ENCODE measurements around the gene NAA50.

NAA50 gene

GRCh38 chr3:113736548-113737089 is 9.4 kb downstream of the NAA50 start:
- no peak overlapping the region for H3K27ac ChIP-seq (ENCODE audit: low read length)
- peaks cover 16% of the 10 kb centered on the region for H3K4me1 ChIP-seq (ENCODE audit: control insufficient read depth, low read depth, low read length)
- no peak overlapping the region for H3K9ac ChIP-seq (ENCODE audit: low read length)
- H3K9me3 ChIP-seq (ENCODE audit: control insufficient read depth, low read depth, low read length), result no peaks in the 10 kb centered on the region
- H3K4me3 ChIP-seq (ENCODE audit: low read length), result no peak overlapping the region
- H3K36me3 ChIP-seq (ENCODE audit: control insufficient read depth, low read depth, low read length), result peaks cover 7% of the 10 kb centered on the region
- H3K27me3 ChIP-seq (ENCODE audit: control insufficient read depth, insufficient read depth, low read length), result no peaks in the 10 kb centered on the region

GRCh38 chr3:113731694-113732093 is 14.4 kb downstream of the NAA50 start:
- H3K27ac ChIP-seq (ENCODE audit: low read length), result no peak overlapping the region
- H3K4me3 ChIP-seq (ENCODE audit: low read length), result no peak overlapping the region
- no peaks in the 10 kb centered on the region for H3K27me3 ChIP-seq (ENCODE audit: control insufficient read depth, insufficient read depth, low read length)
- H3K9me3 ChIP-seq (ENCODE audit: control insufficient read depth, low read depth, low read length), result no peaks in the 10 kb centered on the region
- H3K36me3 ChIP-seq (ENCODE audit: control insufficient read depth, low read depth, low read length), result peaks cover 9% of the 10 kb centered on the region
- H3K4me1 ChIP-seq (ENCODE audit: control insufficient read depth, low read depth, low read length), result peaks cover 16% of the 10 kb centered on the region
- H3K9ac ChIP-seq (ENCODE audit: low read length), result no peak overlapping the region

DNA sequence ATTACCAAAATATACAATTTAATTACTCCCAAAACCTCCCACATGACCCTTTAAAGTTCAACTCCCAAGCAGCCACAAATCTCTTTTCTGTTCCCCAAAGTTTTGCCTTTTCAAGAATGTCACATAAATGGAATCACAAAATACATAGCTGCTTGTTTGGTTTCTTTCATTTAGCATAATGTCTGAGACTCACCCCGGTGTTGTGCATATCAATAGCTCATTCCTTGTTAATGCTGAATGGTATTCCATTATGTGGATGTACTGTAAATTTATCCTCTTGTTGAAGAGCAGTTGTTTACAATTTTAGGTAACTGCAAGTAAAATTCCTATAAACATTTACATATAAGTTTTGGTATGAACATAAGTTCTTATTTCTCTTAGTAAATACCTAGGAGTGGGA is 15.5 kb downstream of the NAA50 start:
- Histone ChIP-seq H3K27ac (ENCODE audit: low read length) (no peak overlapping the region), H3K4me3 (ENCODE audit: low read length) (no peak overlapping the region), H3K36me3 (ENCODE audit: control insufficient read depth, low read depth, low read length) (peaks cover 9% of the 10 kb centered on the region), H3K4me1 (ENCODE audit: control insufficient read depth, low read depth, low read length) (peaks cover 10% of the 10 kb centered on the region), H3K27me3 (ENCODE audit: control insufficient read depth, insufficient read depth, low read length) (no peaks in the 10 kb centered on the region), H3K9ac (ENCODE audit: low read length) (no peak overlapping the region), H3K9me3 (ENCODE audit: control insufficient read depth, low read depth, low read length) (no peaks in the 10 kb centered on the region)

- no peak overlapping the region for H3K27ac ChIP-seq (ENCODE audit: low read length)
- peaks cover 10% of the 10 kb centered on the region for H3K4me1 ChIP-seq (ENCODE audit: control insufficient read depth, low read depth, low read length)
- no peaks in the 10 kb centered on the region for H3K27me3 ChIP-seq (ENCODE audit: control insufficient read depth, insufficient read depth, low read length)
- H3K4me3 ChIP-seq (ENCODE audit: low read length), result no peak overlapping the region
- no peaks in the 10 kb centered on the region for H3K9me3 ChIP-seq (ENCODE audit: control insufficient read depth, low read depth, low read length)
- no peak overlapping the region for H3K9ac ChIP-seq (ENCODE audit: low read length)
- peaks cover 9% of the 10 kb centered on the region for H3K36me3 ChIP-seq (ENCODE audit: control insufficient read depth, low read depth, low read length)
Measured at GRCh38 chr3:113728661-113729060, 17.4 kb downstream of the NAA50 start.

DNA sequence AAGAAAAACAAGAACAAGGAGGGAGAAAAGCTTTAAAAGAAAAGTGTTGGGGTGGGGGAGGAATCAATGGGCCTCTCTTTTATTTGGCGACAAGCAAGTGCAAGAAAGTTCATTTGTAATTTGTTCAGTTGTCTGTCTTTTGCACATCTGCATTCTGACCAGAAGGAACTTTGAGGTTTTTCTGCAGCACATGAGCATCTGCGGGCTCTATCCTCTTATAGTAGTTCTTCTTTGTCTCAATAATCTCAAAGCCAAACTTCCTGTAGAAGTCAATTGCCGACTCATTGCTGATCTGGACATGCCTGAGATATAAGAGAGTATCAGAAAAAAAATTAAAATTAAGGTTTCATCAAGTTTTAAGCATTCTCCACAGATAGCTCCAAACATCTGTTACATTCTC is 24.4 kb downstream of the NAA50 start:
- no peaks in the 10 kb centered on the region for H3K9me3 ChIP-seq (ENCODE audit: control insufficient read depth, low read depth, low read length)
- H3K27ac ChIP-seq (ENCODE audit: low read length), result no peak overlapping the region
- H3K4me1 ChIP-seq (ENCODE audit: control insufficient read depth, low read depth, low read length), result no peaks in the 10 kb centered on the region
- no peak overlapping the region for H3K9ac ChIP-seq (ENCODE audit: low read length)
- peaks cover 51% of the 10 kb centered on the region for H3K36me3 ChIP-seq (ENCODE audit: control insufficient read depth, low read depth, low read length)
- no peaks in the 10 kb centered on the region for H3K27me3 ChIP-seq (ENCODE audit: control insufficient read depth, insufficient read depth, low read length)
- no peak overlapping the region for H3K4me3 ChIP-seq (ENCODE audit: low read length)

DNA sequence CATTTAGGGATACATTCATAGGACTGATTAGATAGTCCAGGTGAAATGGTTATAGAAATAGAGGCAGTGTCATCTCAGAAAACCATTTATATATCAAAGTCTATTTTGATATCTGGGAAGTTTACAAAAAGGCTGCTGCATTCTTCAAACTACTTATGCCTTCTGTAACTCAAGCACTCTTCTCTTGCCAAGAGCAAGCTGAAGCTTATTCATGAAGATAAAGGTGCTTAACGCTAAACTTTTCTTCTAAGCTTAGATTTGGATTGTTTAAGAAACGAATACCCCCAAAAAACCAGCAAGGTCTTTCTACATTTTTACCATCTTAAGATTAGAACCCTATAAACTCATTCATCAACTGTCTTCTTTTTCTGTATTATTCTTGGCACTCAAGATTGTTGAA is 26.3 kb downstream of the NAA50 start:
- H3K4me1 ChIP-seq (ENCODE audit: control insufficient read depth, low read depth, low read length), result no peaks in the 10 kb centered on the region
- no peak overlapping the region for H3K4me3 ChIP-seq (ENCODE audit: low read length)
- H3K9ac ChIP-seq (ENCODE audit: low read length), result no peak overlapping the region
- peaks cover 51% of the 10 kb centered on the region for H3K36me3 ChIP-seq (ENCODE audit: control insufficient read depth, low read depth, low read length)
- no peaks in the 10 kb centered on the region for H3K9me3 ChIP-seq (ENCODE audit: control insufficient read depth, low read depth, low read length)
- H3K27me3 ChIP-seq (ENCODE audit: control insufficient read depth, insufficient read depth, low read length), result no peaks in the 10 kb centered on the region
- H3K27ac ChIP-seq (ENCODE audit: low read length), result no peak overlapping the region

GRCh38 chr3:113719294-113719693 is 26.8 kb downstream of the NAA50 start:
- no peaks in the 10 kb centered on the region for H3K27me3 ChIP-seq (ENCODE audit: control insufficient read depth, insufficient read depth, low read length)
- H3K4me3 ChIP-seq (ENCODE audit: low read length), result no peak overlapping the region
- H3K9me3 ChIP-seq (ENCODE audit: control insufficient read depth, low read depth, low read length), result no peaks in the 10 kb centered on the region
- no peak overlapping the region for H3K9ac ChIP-seq (ENCODE audit: low read length)
- H3K36me3 ChIP-seq (ENCODE audit: control insufficient read depth, low read depth, low read length), result peaks cover 51% of the 10 kb centered on the region
- H3K4me1 ChIP-seq (ENCODE audit: control insufficient read depth, low read depth, low read length), result no peaks in the 10 kb centered on the region
- H3K27ac ChIP-seq (ENCODE audit: low read length), result no peak overlapping the region

DNA sequence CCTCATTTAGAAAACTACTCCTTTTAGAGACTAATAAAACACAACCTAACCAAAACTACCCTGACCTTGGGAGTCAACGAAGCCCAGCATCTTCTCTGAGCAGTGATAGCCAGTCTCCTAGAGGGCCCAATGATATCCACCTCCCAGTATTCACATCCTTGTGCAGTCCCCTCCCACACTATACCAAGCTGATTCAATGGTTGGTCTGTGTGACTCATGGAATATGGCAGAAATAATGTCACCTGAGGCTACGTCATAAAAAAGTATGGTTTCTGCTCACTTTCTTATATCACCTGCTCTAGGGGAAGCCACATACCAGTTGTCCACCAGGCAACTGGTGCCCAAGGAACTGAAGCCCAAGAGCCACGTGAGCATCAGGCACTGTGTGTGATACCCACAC is 28.2 kb downstream of the NAA50 start:
- Histone ChIP-seq H3K27ac (ENCODE audit: low read length) (no peak overlapping the region), H3K9ac (ENCODE audit: low read length) (no peak overlapping the region), H3K27me3 (ENCODE audit: control insufficient read depth, insufficient read depth, low read length) (no peaks in the 10 kb centered on the region), H3K4me1 (ENCODE audit: control insufficient read depth, low read depth, low read length) (no peaks in the 10 kb centered on the region), H3K9me3 (ENCODE audit: control insufficient read depth, low read depth, low read length) (no peaks in the 10 kb centered on the region), H3K4me3 (ENCODE audit: low read length) (no peak overlapping the region), H3K36me3 (ENCODE audit: control insufficient read depth, low read depth, low read length) (peaks cover 44% of the 10 kb centered on the region)

DNA sequence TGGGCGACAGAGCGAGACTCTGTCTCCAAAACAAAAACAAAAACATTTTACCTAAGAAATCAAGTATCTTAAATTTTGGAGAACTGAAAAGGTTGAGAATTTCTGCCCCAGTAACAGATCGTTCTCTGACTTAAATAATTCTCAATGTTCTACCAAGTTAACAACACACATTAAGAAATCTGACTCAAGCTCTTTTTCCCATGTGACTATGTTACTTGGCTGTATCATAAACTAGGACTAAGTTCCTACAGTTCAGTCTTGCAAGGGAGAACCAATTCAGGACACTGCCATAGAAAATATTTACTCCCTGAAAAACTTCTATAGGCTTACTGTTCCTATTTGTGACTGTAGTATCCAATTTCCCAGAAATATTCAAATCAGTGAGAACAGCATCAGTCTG is 28.7 kb downstream of the NAA50 start:
- Histone ChIP-seq H3K36me3 (ENCODE audit: control insufficient read depth, low read depth, low read length) (peaks cover 38% of the 10 kb centered on the region), H3K9me3 (ENCODE audit: control insufficient read depth, low read depth, low read length) (no peaks in the 10 kb centered on the region)

DNA sequence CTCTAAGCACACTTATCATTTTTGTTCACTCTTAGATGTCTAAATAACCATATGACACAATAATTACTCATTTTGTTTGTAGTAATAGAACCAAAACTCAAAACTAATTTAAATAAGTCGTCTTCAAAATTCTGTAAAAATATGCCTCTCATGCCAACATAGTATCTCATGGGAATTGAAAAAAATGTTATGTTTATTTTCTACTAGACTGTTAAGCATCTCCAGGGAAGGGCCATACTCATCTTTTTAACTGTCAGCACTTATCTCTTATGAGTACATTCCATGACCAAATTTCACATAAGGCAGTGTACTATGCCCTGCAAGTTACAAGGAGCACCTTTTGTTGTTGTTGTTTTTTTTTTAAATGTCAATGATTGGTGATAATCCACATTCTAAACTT is 31.3 kb downstream of the NAA50 start:
- no peak overlapping the region for H3K4me3 ChIP-seq (ENCODE audit: low read length)
- H3K4me1 ChIP-seq (ENCODE audit: control insufficient read depth, low read depth, low read length), result no peaks in the 10 kb centered on the region
- H3K9ac ChIP-seq (ENCODE audit: low read length), result no peak overlapping the region
- H3K27ac ChIP-seq (ENCODE audit: low read length), result no peak overlapping the region
- H3K27me3 ChIP-seq (ENCODE audit: control insufficient read depth, insufficient read depth, low read length), result no peaks in the 10 kb centered on the region
- no peaks in the 10 kb centered on the region for H3K9me3 ChIP-seq (ENCODE audit: control insufficient read depth, low read depth, low read length)
- H3K36me3 ChIP-seq (ENCODE audit: control insufficient read depth, low read depth, low read length), result peaks cover 12% of the 10 kb centered on the region

More for the DNA sequence above, 28.7 kb downstream of the NAA50 start:
- Histone ChIP-seq H3K9ac (ENCODE audit: low read length) (no peak overlapping the region), H3K4me3 (ENCODE audit: low read length) (no peak overlapping the region), H3K4me1 (ENCODE audit: control insufficient read depth, low read depth, low read length) (no peaks in the 10 kb centered on the region), H3K27me3 (ENCODE audit: control insufficient read depth, insufficient read depth, low read length) (no peaks in the 10 kb centered on the region), H3K27ac (ENCODE audit: low read length) (no peak overlapping the region)

DNA sequence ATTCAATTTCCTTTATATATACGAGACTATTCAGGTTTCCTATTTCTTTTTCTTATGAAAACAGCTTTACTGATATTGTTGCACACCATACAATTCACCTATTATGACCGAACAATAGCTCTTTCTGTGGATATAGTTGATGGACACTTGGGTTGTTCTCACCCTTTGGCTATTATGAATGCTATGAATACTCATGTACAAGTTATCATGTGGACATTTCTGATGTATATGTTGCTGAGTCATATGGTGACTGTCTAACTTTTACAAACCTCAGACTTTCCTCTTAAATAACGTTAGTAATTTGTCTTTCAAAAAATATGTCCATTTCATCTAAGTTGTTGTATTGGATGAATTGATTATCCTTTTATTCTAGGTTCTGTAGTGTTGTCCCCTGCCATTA is 33.9 kb downstream of the NAA50 start:
- Histone ChIP-seq H3K9ac (ENCODE audit: low read length) (no peak overlapping the region), H3K27me3 (ENCODE audit: control insufficient read depth, insufficient read depth, low read length) (no peaks in the 10 kb centered on the region), H3K9me3 (ENCODE audit: control insufficient read depth, low read depth, low read length) (no peaks in the 10 kb centered on the region), H3K36me3 (ENCODE audit: control insufficient read depth, low read depth, low read length) (no peaks in the 10 kb centered on the region), H3K27ac (ENCODE audit: low read length) (no peak overlapping the region), H3K4me3 (ENCODE audit: low read length) (no peak overlapping the region), H3K4me1 (ENCODE audit: control insufficient read depth, low read depth, low read length) (no peaks in the 10 kb centered on the region)

- H3K4me3 ChIP-seq (ENCODE audit: low read length), result no peak overlapping the region
- H3K36me3 ChIP-seq (ENCODE audit: control insufficient read depth, low read depth, low read length), result no peaks in the 10 kb centered on the region
Measured at GRCh38 chr3:113707835-113708234, 38.2 kb downstream of the NAA50 start.

More at GRCh38 chr3:113707835-113708234, 38.2 kb downstream of the NAA50 start:
- H3K27me3 ChIP-seq (ENCODE audit: control insufficient read depth, insufficient read depth, low read length), result no peaks in the 10 kb centered on the region
- no peaks in the 10 kb centered on the region for H3K4me1 ChIP-seq (ENCODE audit: control insufficient read depth, low read depth, low read length)
- H3K9ac ChIP-seq (ENCODE audit: low read length), result no peak overlapping the region
- H3K27ac ChIP-seq (ENCODE audit: low read length), result no peak overlapping the region
- H3K9me3 ChIP-seq (ENCODE audit: control insufficient read depth, low read depth, low read length), result no peaks in the 10 kb centered on the region

Data from iPS-18a (cell line).